Breast epithelium (tissue), 4 donors: Measurements from ENCODE around the gene TMEM151B. TPM values are rescaled to one million over a fixed set of nuclear protein-coding genes. Genes with fewer than 3 reads are reported as not detected.

Source experiments
- DNase-seq, 2 donors: peaks; one replicate each; pipeline ENCODE4 v3.0.0-alpha.2; 2019; ENCODE audit warnings: low spot score in 2 of 2
- H3K27ac ChIP-seq, 2 donors: fragments of 200-600 bp; sonication (generic) in 1 of 2; one replicate each; pipeline ENCODE4 v1.5.1; 2016 to 2019; ENCODE audit warnings: mild to moderate bottlenecking in 1 of 2
- H3K27me3 ChIP-seq, 2 donors: fragments of 200-600 bp; sonication (generic) in 1 of 2; one replicate each; pipeline versions ENCODE4 v1.5.1 to v1.6.0; 2017 to 2019; ENCODE audit warnings: control low read depth in 1 of 2, mild to moderate bottlenecking in 1 of 2
- H3K36me3 ChIP-seq: fragments of 200-600 bp; one replicate; pipeline ENCODE4 v1.5.1; 2019
- H3K4me1 ChIP-seq, 2 donors: fragments of 200-600 bp; sonication (generic); one replicate each; pipeline ENCODE4 v1.5.1; 2016 to 2019; ENCODE audit warnings: control low read depth in 1 of 2
- H3K4me3 ChIP-seq, 3 donors: fragments of 200-600 bp; sonication (generic); 1 replicate in 2 of 3; 2 replicates in 1 of 3; pipeline ENCODE4 v1.5.1; 2016 to 2019; ENCODE audit warnings: mild to moderate bottlenecking in 3 of 3, moderate library complexity in 2 of 3
- H3K9me3 ChIP-seq, 2 donors: fragments of 200-600 bp; sonication (generic) in 1 of 2; one replicate each; pipeline ENCODE4 v1.5.1; 2016 to 2019; ENCODE audit warnings: control low read depth in 1 of 2
- CTCF ChIP-seq, 3 donors: fragments of 450-650 bp; IDR thresholded peaks; one replicate each; pipeline ENCODE4 v1.5.1; 2016 to 2017; ENCODE audit warnings: antibody characterized with exemption in 3 of 3, mild to moderate bottlenecking in 3 of 3, moderate library complexity in 3 of 3
- POLR2A ChIP-seq: fragments of 450-650 bp; IDR thresholded peaks from one replicate; pipeline ENCODE4 v1.6.1; 2016; ENCODE audit warnings: antibody characterized with exemption, mild to moderate bottlenecking, moderate library complexity
- POLR2AphosphoS5 ChIP-seq, 3 donors: sonication (generic); formaldehyde crosslinking; IDR thresholded peaks; one replicate each; pipeline ENCODE4 v1.6.1; 2017; ENCODE audit warnings: antibody characterized with exemption in 3 of 3
- intact Hi-C: fragments of 100-400 bp; cut with DNase I; formaldehyde crosslinking; loops from one replicate; pipeline ENCODE4 v1.15.1; 2023; ENCODE audit warnings: low total_unique reads
- total RNA-seq, 3 donors: library from RNA; depleted of rRNA; stranded (reverse); fragments of >200 nt; gene quantifications; one replicate each; pipeline ENCODE4 v1.1.0, GENCODE V29; 2016

TMEM151B gene
- total RNA-seq, 3 donors from 2014 or later: 0.15 TPM; not detected in 2

- intact Hi-C loops: no loop called here
- H3K4me3 ChIP-seq: peak overlapping the region; percentile 82 to 100 (median 95)
- peak overlapping the region; percentile 93 to 98 for H3K27ac ChIP-seq
- peaks cover 7 to 15% of the 10 kb centered on the region in 2 donors for H3K4me1 ChIP-seq
- H3K36me3 ChIP-seq: no peaks in the 10 kb centered on the region
- no peak for DNase-seq
- TF ChIP-seq POLR2A: no peak
- peak in 1 of 3 donors; percentile 25 for TF ChIP-seq CTCF (IDR thresholded peaks at IDR 0.05)
- TF ChIP-seq POLR2AphosphoS5 (IDR thresholded peaks at IDR 0.05): no peak
- H3K9me3 ChIP-seq: no peaks in the 10 kb centered on the region
- no peaks in the 10 kb centered on the region for H3K27me3 ChIP-seq
These were observed 12.4 kb upstream of the TMEM151B start for GRCh38 chr6:44257753-44258324.

GRCh38 chr6:44258325-44258863, 11.9 kb upstream of the TMEM151B start:
- intact Hi-C loops: no loop called here
- H3K36me3 ChIP-seq: no peaks in the 10 kb centered on the region
- no peak overlapping the region for H3K4me3 ChIP-seq
- no peak for DNase-seq
- H3K27me3 ChIP-seq: no peaks in the 10 kb centered on the region
- no peaks in the 10 kb centered on the region for H3K9me3 ChIP-seq
- TF ChIP-seq POLR2A (no peak), POLR2AphosphoS5 (IDR thresholded peaks at IDR 0.05) (no peak), CTCF (IDR thresholded peaks at IDR 0.05) (no peak)
- H3K4me1 ChIP-seq: peaks cover 11 to 20% of the 10 kb centered on the region in 2 donors
- H3K27ac ChIP-seq: peak overlapping the region; percentile 93 to 98

- no peak overlapping the region for H3K4me3 ChIP-seq
- TF ChIP-seq POLR2AphosphoS5 (IDR thresholded peaks at IDR 0.05): no peak
- TF ChIP-seq CTCF (IDR thresholded peaks at IDR 0.05): no peak
- TF ChIP-seq POLR2A: no peak
- intact Hi-C loops: no loop called here
- peaks cover 13 to 24% of the 10 kb centered on the region in 2 donors for H3K4me1 ChIP-seq
- no peaks in the 10 kb centered on the region for H3K36me3 ChIP-seq
- no peaks in the 10 kb centered on the region for H3K27me3 ChIP-seq
- DNase-seq: no peak
- H3K9me3 ChIP-seq: no peaks in the 10 kb centered on the region
- no peak overlapping the region for H3K27ac ChIP-seq
These were observed 11.3 kb upstream of the TMEM151B start for GRCh38 chr6:44258921-44259320.

- Histone ChIP-seq H3K9me3 (no peaks in the 10 kb centered on the region), H3K27me3 (no peaks in the 10 kb centered on the region), H3K27ac (no peak overlapping the region), H3K4me1 (peaks cover 20 to 30% of the 10 kb centered on the region in 2 donors), H3K36me3 (no peaks in the 10 kb centered on the region), H3K4me3 (no peak overlapping the region)
- intact Hi-C loops: no loop called here
- no peak for DNase-seq
- TF ChIP-seq CTCF (IDR thresholded peaks at IDR 0.05) (no peak), POLR2A (no peak)
These were observed 10.2 kb upstream of the TMEM151B start for GRCh38 chr6:44260011-44260410.

- Histone ChIP-seq H3K36me3 (no peaks in the 10 kb centered on the region), H3K4me3 (no peak overlapping the region), H3K27me3 (no peaks in the 10 kb centered on the region), H3K9me3 (no peaks in the 10 kb centered on the region), H3K4me1 (peaks cover 20 to 30% of the 10 kb centered on the region in 2 donors), H3K27ac (no peak overlapping the region)
- TF ChIP-seq POLR2A: no peak
- no peak for TF ChIP-seq POLR2AphosphoS5 (IDR thresholded peaks at IDR 0.05)
- no peak for TF ChIP-seq CTCF (IDR thresholded peaks at IDR 0.05)
- intact Hi-C loops: no loop called here
- DNase-seq: no peak
These were observed 9.6 kb upstream of the TMEM151B start for GRCh38 chr6:44260451-44261297.
